Endodermal cell (in vitro differentiated cells): ENCODE data around the gene CIZ1. TPM values are rescaled to one million over a fixed set of nuclear protein-coding genes. Genes with fewer than 3 reads are reported as not detected.

ENCODE experiments used
- DNase-seq: peaks from one replicate; pipeline ENCODE4 v3.0.0-alpha.2; 2017
- H3K27ac ChIP-seq: 2 replicates; pipeline ENCODE4 v1.5.1; 2013; ENCODE audit warnings: mild to moderate bottlenecking, low read depth, low read length, moderate library complexity
- H3K27me3 ChIP-seq: 2 replicates; pipeline ENCODE4 v1.6.1; 2013; ENCODE audit warnings: mild to moderate bottlenecking, low read length, moderate library complexity; ENCODE audit not compliant: insufficient read depth, control insufficient read depth, poor library complexity, severe bottlenecking
- H3K36me3 ChIP-seq: 2 replicates; pipeline ENCODE4 v1.7.0; 2013; ENCODE audit warnings: mild to moderate bottlenecking, low read length, moderate library complexity; ENCODE audit not compliant: control insufficient read depth, insufficient read depth
- H3K4me1 ChIP-seq: one replicate; pipeline ENCODE4 v1.7.0; 2013; ENCODE audit warnings: low read length; ENCODE audit not compliant: control insufficient read depth, insufficient read depth
- H3K4me3 ChIP-seq: 2 replicates; pipeline ENCODE4 v1.5.1; 2013; ENCODE audit warnings: mild to moderate bottlenecking, low read length, moderate library complexity
- H3K9ac ChIP-seq: 2 replicates; pipeline ENCODE4 v1.6.1; 2013; ENCODE audit warnings: mild to moderate bottlenecking, low read length, moderate library complexity; ENCODE audit not compliant: poor library complexity, severe bottlenecking; ENCODE audit errors: extremely low read depth
- H3K9me3 ChIP-seq: 2 replicates; pipeline ENCODE4 v1.6.1; 2013; ENCODE audit warnings: mild to moderate bottlenecking, low read length, moderate library complexity; ENCODE audit not compliant: control insufficient read depth
- H3K27ac Mint-ChIP-seq: 2 replicates; pipeline ENCODE4 v1.8.0; 2020; ENCODE audit warnings: mixed read lengths
- H3K27me3 Mint-ChIP-seq: 2 replicates; pipeline ENCODE4 v1.8.0; 2021; ENCODE audit warnings: mild to moderate bottlenecking, mixed read lengths; ENCODE audit not compliant: insufficient read depth
- H3K36me3 Mint-ChIP-seq: 2 replicates; pipeline ENCODE4 v1.8.0; 2020; ENCODE audit warnings: low read depth, mixed read lengths
- H3K4me1 Mint-ChIP-seq: 2 replicates; pipeline ENCODE4 v1.8.0; 2020; ENCODE audit warnings: mixed read lengths
- H3K4me3 Mint-ChIP-seq: 2 replicates; pipeline ENCODE4 v1.8.0; 2020; ENCODE audit warnings: mild to moderate bottlenecking, moderate library complexity, mixed read lengths
- H3K9me3 Mint-ChIP-seq: 2 replicates; pipeline ENCODE4 v1.8.0; 2020; ENCODE audit warnings: mild to moderate bottlenecking, mixed read lengths
- WGBS, 2 experiments: methylation state at CpG; one replicate each; pipeline versions ENCODE4 v1.1.5 to v1.1.7; 2013; ENCODE audit warnings: missing lambda C conversion rate in 2 of 2, mixed read lengths in 1 of 2; ENCODE audit not compliant: insufficient coverage in 1 of 2, insufficient read length in 1 of 2; 5-methylcytosine and 5-hydroxymethylcytosine counted together
- total RNA-seq, 2 donors: library from RNA; stranded (reverse); fragmentation: NEBNext Ultra II Directional in 1 of 2; extraction: Animal tissue kit (Norgen Biotek cat#: 25700) in 1 of 2; gene quantifications; 2 replicates in 1 of 2; 3 replicates in 1 of 2; pipeline ENCODE4 v1.2.1, GENCODE V29; 2021
- TF ChIP-seq, protein P1 (sequence below): fragments of 200-600 bp; sonication (generic); conservative IDR thresholded peaks from 2 replicates; pipeline ENCODE4 v1.5.0; 2021; ENCODE audit warnings: antibody characterized with exemption, mild to moderate bottlenecking

Gene CIZ1
- total RNA-seq, 2 donors from 2014 or later = 115 to 117 TPM

DNA sequence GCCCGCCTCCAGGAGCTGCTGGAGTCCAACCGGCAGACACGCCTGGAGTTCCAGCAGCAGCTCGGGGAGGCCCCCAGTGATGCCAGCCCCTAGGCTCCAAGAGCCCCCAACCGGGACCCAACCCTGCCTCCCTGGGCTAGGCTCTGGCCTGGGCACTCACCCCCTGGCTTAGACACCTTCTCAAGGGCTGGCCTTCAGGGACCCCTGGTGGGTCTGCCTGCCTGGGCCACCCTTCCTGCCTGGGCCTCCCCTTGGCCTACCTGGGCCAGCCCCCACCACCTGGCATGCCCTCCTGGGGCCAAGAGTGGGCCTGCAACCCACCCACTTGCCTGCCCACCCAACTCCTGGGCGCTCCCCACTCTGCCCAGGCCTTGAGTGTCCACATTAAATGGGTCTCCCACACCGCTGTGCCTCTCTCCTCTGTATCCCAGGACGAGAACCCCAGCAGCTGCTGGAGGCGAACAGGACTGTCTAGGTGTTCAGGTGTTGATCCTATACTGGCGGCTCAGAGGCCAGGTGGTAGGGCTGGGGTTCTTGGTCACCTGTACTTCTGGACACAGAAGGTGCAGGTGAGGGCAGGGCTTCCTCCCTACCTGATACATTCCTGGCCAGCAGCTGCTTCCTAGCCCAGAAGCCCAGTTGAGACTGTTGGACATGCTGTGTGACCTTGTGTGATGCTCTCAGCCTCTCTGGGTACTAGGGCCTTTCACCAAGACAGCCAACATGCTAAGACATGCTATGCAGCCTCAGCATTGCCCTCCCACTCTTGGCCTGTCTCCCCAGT is 27.7 kb downstream of the CIZ1 start:
- no peaks in the 10 kb centered on the region for H3K27me3 Mint-ChIP-seq
- H3K9me3 Mint-ChIP-seq = no peaks in the 10 kb centered on the region
- Histone ChIP-seq H3K9ac (no peak overlapping the region), H3K9me3 (no peaks in the 10 kb centered on the region), H3K27ac (no peak overlapping the region), H3K4me1 (no peaks in the 10 kb centered on the region), H3K27me3 (no peaks in the 10 kb centered on the region), H3K4me3 (no peak overlapping the region), H3K36me3 (peaks cover 56% of the 10 kb centered on the region)
- peaks cover 6% of the 10 kb centered on the region for H3K4me1 Mint-ChIP-seq
- TF ChIP-seq, protein P1, sequence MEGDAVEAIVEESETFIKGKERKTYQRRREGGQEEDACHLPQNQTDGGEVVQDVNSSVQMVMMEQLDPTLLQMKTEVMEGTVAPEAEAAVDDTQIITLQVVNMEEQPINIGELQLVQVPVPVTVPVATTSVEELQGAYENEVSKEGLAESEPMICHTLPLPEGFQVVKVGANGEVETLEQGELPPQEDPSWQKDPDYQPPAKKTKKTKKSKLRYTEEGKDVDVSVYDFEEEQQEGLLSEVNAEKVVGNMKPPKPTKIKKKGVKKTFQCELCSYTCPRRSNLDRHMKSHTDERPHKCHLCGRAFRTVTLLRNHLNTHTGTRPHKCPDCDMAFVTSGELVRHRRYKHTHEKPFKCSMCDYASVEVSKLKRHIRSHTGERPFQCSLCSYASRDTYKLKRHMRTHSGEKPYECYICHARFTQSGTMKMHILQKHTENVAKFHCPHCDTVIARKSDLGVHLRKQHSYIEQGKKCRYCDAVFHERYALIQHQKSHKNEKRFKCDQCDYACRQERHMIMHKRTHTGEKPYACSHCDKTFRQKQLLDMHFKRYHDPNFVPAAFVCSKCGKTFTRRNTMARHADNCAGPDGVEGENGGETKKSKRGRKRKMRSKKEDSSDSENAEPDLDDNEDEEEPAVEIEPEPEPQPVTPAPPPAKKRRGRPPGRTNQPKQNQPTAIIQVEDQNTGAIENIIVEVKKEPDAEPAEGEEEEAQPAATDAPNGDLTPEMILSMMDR = no peak
- no peak overlapping the region for H3K27ac Mint-ChIP-seq
- 90 to 98% methylated on average over 6 to 10 of the region's 10 CpGs for WGBS, 2 experiments
- H3K4me3 Mint-ChIP-seq = no peak overlapping the region
- peak; percentile 41 for DNase-seq
- peaks cover 47% of the 10 kb centered on the region for H3K36me3 Mint-ChIP-seq

DNA sequence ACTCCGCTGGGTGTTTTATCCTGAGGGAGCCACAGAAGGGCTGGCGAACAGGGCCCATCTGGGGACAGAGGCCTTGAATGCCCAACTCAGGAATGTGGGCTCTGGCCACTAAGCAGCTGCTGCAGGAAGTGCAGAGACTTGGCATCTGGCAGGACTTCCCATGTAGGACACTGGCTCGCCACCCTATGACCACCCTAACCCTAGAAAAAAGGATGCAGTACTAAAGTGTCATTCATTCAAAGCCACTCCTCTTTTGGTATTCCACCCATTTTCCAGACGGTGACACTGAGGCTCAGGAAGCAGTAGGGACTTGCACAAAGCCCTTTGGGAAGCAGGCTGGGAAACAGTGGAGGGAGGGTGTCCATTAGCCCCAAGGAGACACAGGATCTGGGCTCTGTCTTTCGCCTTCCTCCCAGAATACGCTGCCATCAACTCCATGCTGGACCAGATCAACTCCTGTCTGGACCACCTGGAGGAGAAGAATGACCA is 28.3 kb downstream of the CIZ1 start:
- Histone ChIP-seq H3K36me3 (peaks cover 51% of the 10 kb centered on the region), H3K4me3 (no peak overlapping the region), H3K27me3 (no peaks in the 10 kb centered on the region), H3K27ac (no peak overlapping the region), H3K4me1 (no peaks in the 10 kb centered on the region), H3K9ac (no peak overlapping the region), H3K9me3 (no peaks in the 10 kb centered on the region)
- WGBS, 2 experiments = 92 to 95% methylated on average over 3 to 6 of the region's 6 CpGs
- TF ChIP-seq, protein P1 = no peak
- no peak overlapping the region for H3K4me3 Mint-ChIP-seq
- DNase-seq = peak; percentile 38
- H3K27ac Mint-ChIP-seq = no peak overlapping the region
- H3K27me3 Mint-ChIP-seq = no peaks in the 10 kb centered on the region
- H3K4me1 Mint-ChIP-seq = peaks cover 6% of the 10 kb centered on the region
- peaks cover 43% of the 10 kb centered on the region for H3K36me3 Mint-ChIP-seq
- H3K9me3 Mint-ChIP-seq = no peaks in the 10 kb centered on the region

DNA sequence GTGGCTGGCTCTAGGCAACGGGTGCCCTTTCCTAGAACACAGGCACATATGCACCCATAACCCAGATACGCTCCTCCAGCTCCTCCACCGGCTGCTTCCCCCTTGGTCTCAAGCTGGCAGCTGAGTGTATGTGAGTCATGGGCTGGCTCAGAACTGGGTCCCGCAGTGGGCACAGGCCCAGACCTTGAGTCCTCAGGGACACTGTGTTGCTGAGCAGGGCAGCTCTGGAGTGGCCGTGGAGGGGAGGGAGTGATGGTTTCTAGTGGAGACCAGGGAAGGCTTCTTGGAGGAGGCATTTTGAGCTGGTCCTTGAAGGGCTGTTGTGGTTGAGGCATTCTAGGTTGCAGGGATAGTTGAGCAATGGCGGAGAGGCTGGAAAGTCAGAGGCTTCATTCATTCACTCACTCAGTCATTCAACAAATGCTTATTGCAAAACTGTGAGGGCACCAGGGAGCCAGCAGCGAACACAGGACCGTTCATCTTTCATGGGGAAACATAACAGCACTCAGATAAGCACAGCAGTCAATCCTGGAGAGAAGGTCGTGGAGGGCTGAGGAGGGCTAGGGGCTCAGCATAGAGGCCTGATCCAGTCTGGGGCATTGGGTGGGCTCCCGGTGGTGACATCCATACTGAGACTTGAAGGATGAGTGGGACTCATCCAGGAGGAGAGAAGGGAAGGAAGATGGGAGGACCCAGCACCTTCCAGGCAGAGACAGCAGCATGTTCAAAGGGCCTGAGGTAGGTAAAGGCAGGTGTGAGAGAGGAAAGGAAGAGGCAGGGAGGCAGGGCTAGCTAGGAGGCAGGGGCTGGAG is 29.0 kb downstream of the CIZ1 start:
- H3K27ac ChIP-seq = no peak overlapping the region
- no peak overlapping the region for H3K27ac Mint-ChIP-seq
- WGBS, 2 experiments = 87 to 92% methylated on average over 5 to 10 of the region's 10 CpGs
- TF ChIP-seq, protein P1 = no peak
- H3K36me3 ChIP-seq = peaks cover 45% of the 10 kb centered on the region
- peaks cover 6% of the 10 kb centered on the region for H3K4me1 Mint-ChIP-seq
- no peak overlapping the region for H3K4me3 ChIP-seq
- peaks cover 37% of the 10 kb centered on the region for H3K36me3 Mint-ChIP-seq
- H3K9me3 ChIP-seq = no peaks in the 10 kb centered on the region
- no peaks in the 10 kb centered on the region for H3K4me1 ChIP-seq
- no peaks in the 10 kb centered on the region for H3K9me3 Mint-ChIP-seq
- H3K27me3 ChIP-seq = no peaks in the 10 kb centered on the region
- no peaks in the 10 kb centered on the region for H3K27me3 Mint-ChIP-seq
- DNase-seq = peak; percentile 38
- H3K9ac ChIP-seq = no peak overlapping the region
- no peak overlapping the region for H3K4me3 Mint-ChIP-seq
